ENCODE data around the gene ZNF565. TPM values are rescaled to one million over a fixed set of nuclear protein-coding genes. Genes with fewer than 3 reads are reported as not detected.

Gene ZNF565
- total RNA-seq (2021; ENCODE audit: unreplicated experiment) (3.2 TPM), Bru-seq, nascent RNA (percentile 39 among the genes with signal in this experiment), BruChase-seq, experiment 1, labeled RNA remaining after a 6-hour chase (percentile 35 among the genes with signal in this experiment), BruChase-seq, experiment 2, labeled RNA remaining after a 2-hour chase (percentile 33 among the genes with signal in this experiment)
- polyA plus RNA-seq (2012), result 1.8 and 2.6 TPM in 2 replicates
- long read RNA-seq, partial matches to known transcripts, result 0 of 14 reads
- long read RNA-seq, other reads (novel, unspliced or antisense), result 12 of 14 reads

DNA sequence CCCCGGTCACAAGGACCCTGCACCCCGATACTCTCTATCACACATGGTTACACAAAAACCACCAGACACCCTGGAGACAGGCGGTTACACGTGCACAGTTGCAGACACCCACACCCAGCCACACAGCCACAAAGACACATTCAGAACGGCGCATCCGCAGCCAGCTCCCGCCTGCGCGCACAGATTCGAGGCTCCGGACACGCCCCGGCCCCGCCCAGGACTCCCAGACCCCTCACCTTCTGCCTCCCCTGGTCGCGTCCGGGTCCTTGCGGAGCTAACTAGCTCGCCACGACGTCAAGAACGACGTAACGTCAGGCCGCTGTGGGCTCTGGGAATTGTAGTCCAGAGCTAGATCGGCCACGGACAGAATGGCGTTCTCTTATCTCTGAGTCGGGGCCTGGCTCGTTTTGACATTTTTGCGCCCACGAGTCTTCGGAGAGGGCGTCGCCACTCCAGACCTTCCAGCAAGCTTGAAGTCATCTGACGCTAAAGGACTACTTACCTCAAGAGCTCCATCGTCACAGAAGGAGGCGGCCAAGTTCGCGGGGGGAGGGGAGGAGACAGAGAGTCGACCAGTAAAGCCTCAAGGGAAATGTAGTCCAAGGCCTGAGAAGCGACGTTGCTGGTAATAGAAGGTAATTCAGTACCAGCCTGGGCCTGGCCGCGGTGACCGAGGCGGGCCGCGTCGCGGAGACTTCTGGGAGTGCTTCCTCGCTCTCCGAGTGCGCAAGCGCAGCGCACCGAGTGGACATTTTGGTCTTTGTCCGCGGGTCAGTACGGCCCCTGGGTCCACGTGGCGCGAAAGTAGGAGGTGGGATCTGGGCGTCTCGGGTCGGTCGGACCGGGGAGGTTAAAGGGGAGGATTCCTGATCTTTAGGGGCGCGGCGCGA is at the start of gene ZNF565, which contains the start of gene ZNF146:
TSS of gene ZNF565 (minus strand) at position 280 of the 890 bp plus-strand sequence. CDS start 12,680 bp downstream, outside the sequence.
TSS of gene ZNF146 (plus strand) at position 721 of the 890 bp plus-strand sequence. CDS start 21,335 bp downstream, outside the sequence.
- Histone ChIP-seq H4K20me1 (ENCODE audit: insufficient read depth) (0 out of 2 replicates have a peak, but pooled peaks cover under 1% of the 10 kb centered on the region), H3K27ac (ENCODE audit: low read depth, low read length) (peak within 1 kb of the TSS; percentile 88), H3K36me3 (ENCODE audit: control insufficient read depth in 1 of 2, insufficient read depth in 2 of 2, low read length in 2 of 2) (peaks cover 4 to 6% of the 10 kb centered on the region in 2 experiments; a peak in 2 of 4 replicates), H3K4me3 (replicated peaks in 1 of 2; ENCODE audit: low read depth in 1 of 2, low read length in 2 of 2) (peak within 1 kb of the TSS; percentile 87 to 99), H3K9ac (ENCODE audit: low read length) (peak within 1 kb of the TSS; percentile 95), H3K4me1 (ENCODE audit: control insufficient read depth in 1 of 2, insufficient read depth in 2 of 2, low read length in 2 of 2) (peaks cover 10 to 16% of the 10 kb centered on the region in 2 experiments), H3K9me2 (ENCODE audit: insufficient read depth) (no peaks in the 10 kb centered on the region), H3K27me3 (ENCODE audit: insufficient read depth, low read length) (no peaks in the 10 kb centered on the region), H2AFZ (ENCODE audit: low read depth, low read length, poor library complexity, severe bottlenecking) (peak within 1 kb of the TSS; percentile 88), H3K79me2 (ENCODE audit: insufficient read depth, low read length) (peaks cover 62% of the 10 kb centered on the region), H3K9me3 (ENCODE audit: control insufficient read depth in 1 of 2, insufficient read depth in 1 of 2, low read depth in 1 of 2, low read length in 2 of 2) (no peaks in the 10 kb centered on the region), H3K4me2 (ENCODE audit: low read length) (peak within 1 kb of the TSS; percentile 95)
- ATAC-seq (peak; percentile 94), DNase-seq (ENCODE audit: low read depth, low spot score) (peak; percentile 97)
- CTCF ChIA-PET, result interaction anchor here (0.7 to 2.0 kb wide), 3 partner anchors 10 to 87 kb away, joined by 4 to 9 read pairs (median 5); no protein-coding TSS in a partner anchor
- RAD21 ChIA-PET (ENCODE audit: low non-redundant PET in 1 of 2, low total read pairs in 2 of 2, uncharacterized antibody in 2 of 2, unreplicated experiment in 2 of 2), result interaction anchor here in 1 of 2 experiments (0.7 kb wide), 1 partner anchor 274 kb away, joined by 3 read pairs; the partner anchor contains the start of gene ZNF566
- POLR2A ChIA-PET, result interaction anchor here (0.5 to 1.5 kb wide), 9 partner anchors 10 to 1003 kb away, joined by 3 to 7 read pairs (median 5); partner anchors contain the start of genes POLR2I, TBCB and ZNF566
- no TSS peak for BruUV-seq (replicated peaks)
- intact Hi-C loops (cut with micrococcal nuclease), result loop anchor here (10.0 kb wide), 3 partner anchors 160 to 1000 kb away; partner anchors contain the start of genes ZFP14, ZNF383, ZNF567 and ZNF585B
- peak; percentile 71 for TF ChIP-seq YY1 (IDR thresholded peaks at IDR 0.05; ENCODE audit: extremely low read depth, insufficient replicate concordance, low read depth, low read length)
- peak; percentile 73 for TF ChIP-seq SP1 (IDR thresholded peaks at IDR 0.05; ENCODE audit: low read depth)
- TF ChIP-seq SIN3A (IDR thresholded peaks at IDR 0.05; ENCODE audit: low read depth), result peak; percentile 94
- no peak for TF ChIP-seq EGR1 (IDR thresholded peaks at IDR 0.05; ENCODE audit: low read depth)
- peak; percentile 92 for TF ChIP-seq POLR2AphosphoS5 (IDR thresholded peaks at IDR 0.05; ENCODE audit: low read depth, low read length)
- peak; percentile 66 for TF ChIP-seq POLR2A (IDR thresholded peaks at IDR 0.05; ENCODE audit: borderline replicate concordance, extremely low read depth, insufficient read depth, insufficient read length)
- no peak for TF ChIP-seq ZNF274 (IDR thresholded peaks at IDR 0.05; ENCODE audit: low read depth, low read length)
- TF ChIP-seq JUND (IDR thresholded peaks at IDR 0.05), result no peak
- peak; percentile 7 for TF ChIP-seq TCF7L2 (IDR thresholded peaks at IDR 0.05; ENCODE audit: borderline replicate concordance, extremely low read depth, insufficient read depth, insufficient read length)
- TF ChIP-seq, protein P1, sequence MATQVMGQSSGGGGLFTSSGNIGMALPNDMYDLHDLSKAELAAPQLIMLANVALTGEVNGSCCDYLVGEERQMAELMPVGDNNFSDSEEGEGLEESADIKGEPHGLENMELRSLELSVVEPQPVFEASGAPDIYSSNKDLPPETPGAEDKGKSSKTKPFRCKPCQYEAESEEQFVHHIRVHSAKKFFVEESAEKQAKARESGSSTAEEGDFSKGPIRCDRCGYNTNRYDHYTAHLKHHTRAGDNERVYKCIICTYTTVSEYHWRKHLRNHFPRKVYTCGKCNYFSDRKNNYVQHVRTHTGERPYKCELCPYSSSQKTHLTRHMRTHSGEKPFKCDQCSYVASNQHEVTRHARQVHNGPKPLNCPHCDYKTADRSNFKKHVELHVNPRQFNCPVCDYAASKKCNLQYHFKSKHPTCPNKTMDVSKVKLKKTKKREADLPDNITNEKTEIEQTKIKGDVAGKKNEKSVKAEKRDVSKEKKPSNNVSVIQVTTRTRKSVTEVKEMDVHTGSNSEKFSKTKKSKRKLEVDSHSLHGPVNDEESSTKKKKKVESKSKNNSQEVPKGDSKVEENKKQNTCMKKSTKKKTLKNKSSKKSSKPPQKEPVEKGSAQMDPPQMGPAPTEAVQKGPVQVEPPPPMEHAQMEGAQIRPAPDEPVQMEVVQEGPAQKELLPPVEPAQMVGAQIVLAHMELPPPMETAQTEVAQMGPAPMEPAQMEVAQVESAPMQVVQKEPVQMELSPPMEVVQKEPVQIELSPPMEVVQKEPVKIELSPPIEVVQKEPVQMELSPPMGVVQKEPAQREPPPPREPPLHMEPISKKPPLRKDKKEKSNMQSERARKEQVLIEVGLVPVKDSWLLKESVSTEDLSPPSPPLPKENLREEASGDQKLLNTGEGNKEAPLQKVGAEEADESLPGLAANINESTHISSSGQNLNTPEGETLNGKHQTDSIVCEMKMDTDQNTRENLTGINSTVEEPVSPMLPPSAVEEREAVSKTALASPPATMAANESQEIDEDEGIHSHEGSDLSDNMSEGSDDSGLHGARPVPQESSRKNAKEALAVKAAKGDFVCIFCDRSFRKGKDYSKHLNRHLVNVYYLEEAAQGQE (IDR thresholded peaks at IDR 0.05; ENCODE audit: low read depth), result no peak
- peak; percentile 90 for TF ChIP-seq ZFX (IDR thresholded peaks at IDR 0.05)
- TF ChIP-seq, protein P2, sequence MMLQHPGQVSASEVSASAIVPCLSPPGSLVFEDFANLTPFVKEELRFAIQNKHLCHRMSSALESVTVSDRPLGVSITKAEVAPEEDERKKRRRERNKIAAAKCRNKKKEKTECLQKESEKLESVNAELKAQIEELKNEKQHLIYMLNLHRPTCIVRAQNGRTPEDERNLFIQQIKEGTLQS (IDR thresholded peaks at IDR 0.05), result no peak
- TF ChIP-seq EZH2 (IDR thresholded peaks at IDR 0.05), result no peak
- TF ChIP-seq RAD21 (IDR thresholded peaks at IDR 0.05; ENCODE audit: low read depth), result no peak
- TF ChIP-seq CTCF (IDR thresholded peaks at IDR 0.05 in 2 of 3, conservative IDR thresholded peaks at IDR 0.05 in 1 of 3; ENCODE audit: borderline replicate concordance in 1 of 3, insufficient read depth in 1 of 3, low read depth in 2 of 3, low read length in 2 of 3), result no peak
- no peak for TF ChIP-seq CBX3 (IDR thresholded peaks at IDR 0.05; ENCODE audit: low read depth)
